PC-3 (cell line): ENCODE measurements around the gene AUTS2. TPM values are rescaled to one million over a fixed set of nuclear protein-coding genes. Genes with fewer than 3 reads are reported as not detected.

Source experiments
- ATAC-seq: fragments of 200-7000 bp; cut with Tn5 transposase; 2 replicates; pipeline ENCODE4 v1.9.1; 2020; ENCODE audit warnings: mild to moderate bottlenecking, moderate library complexity
- BruUV-seq: library from RNA; stranded (reverse); fragments of 400-500 nt; replicated peaks from 2 replicates; lab custom pipeline; 2021; lab: Mats Ljungman, UMichigan
- CTCF ChIA-PET: fragments of 300-600 bp; sonication (Branson Sonifier 250); formaldehyde crosslinking; loops from one replicate; lab custom pipeline; 2022; ENCODE audit warnings: antibody characterized with exemption; lab: Charles Lee
- POLR2A ChIA-PET: fragments of 300-600 bp; sonication (Branson Sonifier 250); formaldehyde crosslinking; loops from one replicate; lab custom pipeline; 2022; ENCODE audit warnings: antibody characterized with exemption; ENCODE audit not compliant: unreplicated experiment; lab: Charles Lee
- DNase-seq: peaks from one replicate; pipeline ENCODE4 v3.0.0-alpha.2; 2015
- H2AFZ ChIP-seq: fragments of 300-600 bp; sonication (generic); 2 replicates; pipeline ENCODE4 v1.6.0; 2016; ENCODE audit warnings: antibody characterized with exemption, low read length
- H3F3A ChIP-seq: fragments of 300-600 bp; sonication (generic); one replicate; pipeline ENCODE4 v1.6.0; 2017; ENCODE audit warnings: antibody characterized with exemption, low read length, control low read depth, mild to moderate bottlenecking; ENCODE audit not compliant: unreplicated experiment
- H3K27ac ChIP-seq: fragments of 300-600 bp; sonication (generic); 2 replicates; pipeline ENCODE4 v1.5.1; 2016; ENCODE audit warnings: mild to moderate bottlenecking, low read length
- H3K27me3 ChIP-seq: fragments of 300-600 bp; sonication (generic); 2 replicates; pipeline ENCODE4 v1.6.1; 2016; ENCODE audit warnings: low read length, mixed read lengths
- H3K36me3 ChIP-seq: fragments of 300-600 bp; sonication (generic); 2 replicates; pipeline ENCODE4 v1.6.1; 2016; ENCODE audit warnings: low read depth, mixed run types, low read length, mixed read lengths
- H3K4me1 ChIP-seq: fragments of 300-600 bp; sonication (generic); 2 replicates; pipeline ENCODE4 v1.5.1; 2016; ENCODE audit warnings: low read length; ENCODE audit not compliant: insufficient read depth
- H3K4me2 ChIP-seq: fragments of 300-600 bp; sonication (generic); 2 replicates; pipeline ENCODE4 v1.6.0; 2016; ENCODE audit warnings: low read length
- H3K4me3 ChIP-seq: fragments of 300-600 bp; sonication (generic); 2 replicates; pipeline ENCODE4 v1.5.1; 2016; ENCODE audit warnings: mild to moderate bottlenecking, low read length, mixed read lengths
- H3K79me2 ChIP-seq: fragments of 300-600 bp; sonication (generic); 2 replicates; pipeline ENCODE4 v1.6.1; 2017; ENCODE audit warnings: low read length, mixed read lengths
- H3K9ac ChIP-seq: fragments of 300-600 bp; sonication (generic); 2 replicates; pipeline ENCODE4 v1.6.0; 2016; ENCODE audit warnings: mild to moderate bottlenecking, low read length
- H3K9me2 ChIP-seq: fragments of 300-600 bp; sonication (generic); replicated peaks from 2 replicates; pipeline ENCODE4 v1.6.1; 2016; ENCODE audit warnings: mixed run types, low read length, mixed read lengths
- H3K9me3 ChIP-seq: fragments of 300-600 bp; sonication (generic); 2 replicates; pipeline ENCODE4 v1.6.1; 2016; ENCODE audit warnings: low read length, mixed read lengths
- H4K20me1 ChIP-seq: fragments of 300-600 bp; sonication (generic); 2 replicates; pipeline ENCODE4 v1.6.1; 2016; ENCODE audit warnings: low read length, mixed read lengths
- EZH2 ChIP-seq: fragments of 300-600 bp; sonication (generic); IDR thresholded peaks from one replicate; pipeline ENCODE4 v1.6.1; 2017; ENCODE audit warnings: antibody characterized with exemption, mild to moderate bottlenecking, low read length; ENCODE audit not compliant: unreplicated experiment
- EZH2phosphoT487 ChIP-seq: fragments of 300-600 bp; sonication (generic); IDR thresholded peaks from 2 replicates; pipeline ENCODE4 v1.6.1; 2018; ENCODE audit warnings: mild to moderate bottlenecking, antibody characterized with exemption, low read length, borderline replicate concordance
- intact Hi-C: fragments of 100-400 bp; cut with micrococcal nuclease; formaldehyde crosslinking; loops from 2 replicates; pipeline ENCODE4 v1.9.0; 2023
- total RNA-seq: library from RNA; depleted of rRNA; stranded (reverse); fragments of >200 nt; gene quantifications from 2 replicates; pipeline ENCODE4 v1.2.3, GENCODE V29; 2014
- TF ChIP-seq, protein P1 (sequence below): fragments of 300-600 bp; sonication (generic); conservative IDR thresholded peaks from 2 replicates; pipeline ENCODE4 v1.5.1; 2017; ENCODE audit warnings: antibody characterized with exemption, low read depth, mild to moderate bottlenecking, low read length

The AUTS2 gene
- total RNA-seq, 1 experiment from 2014 or later, result not detected

DNA sequence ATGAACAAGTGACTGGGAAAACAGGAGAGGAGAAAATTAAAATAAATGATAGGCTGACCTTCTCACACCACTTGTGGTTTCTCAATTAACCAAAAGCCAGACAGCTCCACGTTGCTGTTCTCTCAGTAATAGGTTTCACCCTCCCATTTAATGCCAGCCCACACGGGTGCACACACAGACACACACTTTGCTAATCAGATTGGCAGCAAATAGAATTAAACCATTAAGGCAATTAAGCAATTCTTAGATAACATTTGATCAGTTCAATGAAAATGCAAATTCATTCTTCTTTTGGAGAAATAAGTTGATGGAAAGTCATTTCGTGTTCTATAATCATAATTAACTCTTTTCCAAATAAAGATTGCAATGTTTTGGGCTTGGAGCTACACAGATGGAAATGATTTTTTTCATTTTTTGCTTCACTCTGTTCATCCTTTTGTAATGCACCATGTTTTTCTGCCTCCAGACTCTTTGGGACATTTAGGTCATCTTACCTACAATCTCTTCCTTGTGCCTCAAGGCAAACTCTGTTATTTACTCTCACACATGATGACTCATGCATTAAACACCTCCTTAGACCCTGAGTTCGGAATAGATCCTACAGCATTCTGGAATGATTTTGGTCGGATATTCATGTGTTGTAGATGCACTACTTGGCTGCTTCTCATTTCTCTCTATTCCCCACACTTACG, 700.7 kb downstream of the AUTS2 start:
- Histone ChIP-seq H3K27ac (no peak overlapping the region), H3K4me2 (no peak overlapping the region), H3K9me3 (no peaks in the 10 kb centered on the region), H3K27me3 (no peaks in the 10 kb centered on the region), H3K4me3 (no peak overlapping the region), H3K9me2 (no peaks in the 10 kb centered on the region), H2AFZ (no peak overlapping the region), H4K20me1 (no peaks in the 10 kb centered on the region), H3K9ac (no peak overlapping the region), H3K36me3 (no peaks in the 10 kb centered on the region), H3F3A (no peaks in the 10 kb centered on the region), H3K79me2 (no peaks in the 10 kb centered on the region), H3K4me1 (no peaks in the 10 kb centered on the region)
- no TSS peak for BruUV-seq
- ATAC-seq (no peak), DNase-seq (no peak)
- ChIA-PET POLR2A (no interaction called here), CTCF (no interaction called here)
- intact Hi-C loops, result no loop called here
- TF ChIP-seq, protein P1, sequence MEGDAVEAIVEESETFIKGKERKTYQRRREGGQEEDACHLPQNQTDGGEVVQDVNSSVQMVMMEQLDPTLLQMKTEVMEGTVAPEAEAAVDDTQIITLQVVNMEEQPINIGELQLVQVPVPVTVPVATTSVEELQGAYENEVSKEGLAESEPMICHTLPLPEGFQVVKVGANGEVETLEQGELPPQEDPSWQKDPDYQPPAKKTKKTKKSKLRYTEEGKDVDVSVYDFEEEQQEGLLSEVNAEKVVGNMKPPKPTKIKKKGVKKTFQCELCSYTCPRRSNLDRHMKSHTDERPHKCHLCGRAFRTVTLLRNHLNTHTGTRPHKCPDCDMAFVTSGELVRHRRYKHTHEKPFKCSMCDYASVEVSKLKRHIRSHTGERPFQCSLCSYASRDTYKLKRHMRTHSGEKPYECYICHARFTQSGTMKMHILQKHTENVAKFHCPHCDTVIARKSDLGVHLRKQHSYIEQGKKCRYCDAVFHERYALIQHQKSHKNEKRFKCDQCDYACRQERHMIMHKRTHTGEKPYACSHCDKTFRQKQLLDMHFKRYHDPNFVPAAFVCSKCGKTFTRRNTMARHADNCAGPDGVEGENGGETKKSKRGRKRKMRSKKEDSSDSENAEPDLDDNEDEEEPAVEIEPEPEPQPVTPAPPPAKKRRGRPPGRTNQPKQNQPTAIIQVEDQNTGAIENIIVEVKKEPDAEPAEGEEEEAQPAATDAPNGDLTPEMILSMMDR, result no peak
- no peak for TF ChIP-seq EZH2phosphoT487
- TF ChIP-seq EZH2, result no peak

DNA sequence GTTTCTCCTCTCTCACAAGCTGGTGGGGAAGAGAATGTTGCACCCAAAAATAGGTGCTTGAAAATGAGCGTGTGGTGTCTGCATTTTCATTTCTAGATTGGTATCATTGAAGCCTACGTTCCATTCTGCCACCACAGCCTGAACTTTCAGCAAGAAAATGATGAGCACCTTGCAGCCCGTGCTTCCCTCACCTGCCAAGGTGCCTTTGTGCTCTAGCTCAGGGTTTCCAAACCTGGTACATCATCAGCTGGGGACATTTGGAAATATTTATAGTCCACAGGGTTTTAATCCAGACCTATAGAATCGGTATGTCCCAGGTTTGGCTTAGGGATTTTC, 701.2 kb downstream of the AUTS2 start:
- intact Hi-C loops, result no loop called here
- no peak overlapping the region for H2AFZ ChIP-seq
- no peaks in the 10 kb centered on the region for H3K36me3 ChIP-seq
- no peak overlapping the region for H3K27ac ChIP-seq
- no peak for ATAC-seq
- no peak overlapping the region for H3K4me3 ChIP-seq
- H3K9me2 ChIP-seq, result no peaks in the 10 kb centered on the region
- ChIA-PET CTCF (no interaction called here), POLR2A (no interaction called here)
- no peak for DNase-seq
- H3K4me1 ChIP-seq, result no peaks in the 10 kb centered on the region
- H3K27me3 ChIP-seq, result no peaks in the 10 kb centered on the region
- no peaks in the 10 kb centered on the region for H3K9me3 ChIP-seq
- no peaks in the 10 kb centered on the region for H3K79me2 ChIP-seq
- H3K9ac ChIP-seq, result no peak overlapping the region
- TF ChIP-seq EZH2phosphoT487 (no peak), EZH2 (no peak)
- TF ChIP-seq, protein P1, result no peak
- no TSS peak for BruUV-seq
- H4K20me1 ChIP-seq, result no peaks in the 10 kb centered on the region
- H3K4me2 ChIP-seq, result no peak overlapping the region
- no peaks in the 10 kb centered on the region for H3F3A ChIP-seq

DNA sequence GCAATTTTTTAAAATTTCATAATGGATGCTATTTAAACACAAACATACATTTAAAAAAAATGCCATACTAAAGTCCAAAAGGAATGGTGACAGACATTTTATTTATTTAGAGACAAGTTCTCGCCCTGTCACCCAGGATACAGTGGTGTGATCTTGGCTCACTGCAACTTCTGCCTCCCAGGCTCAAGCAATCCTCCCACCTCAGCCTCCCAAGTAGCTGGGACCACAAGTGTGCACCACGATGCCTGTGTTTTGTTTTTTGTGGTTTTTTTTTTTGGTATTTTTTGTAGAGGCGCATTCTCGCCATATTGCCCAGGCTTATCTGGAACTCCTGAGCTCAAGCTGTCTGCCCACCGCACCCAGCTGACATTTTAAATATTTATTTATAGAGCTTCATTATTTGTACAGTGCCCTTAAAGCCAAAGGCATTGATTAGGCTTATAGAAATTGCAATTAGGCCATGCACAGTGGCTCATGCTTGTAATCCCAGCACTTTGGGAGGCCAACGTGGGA, 703.5 kb downstream of the AUTS2 start:
- no peak for ATAC-seq
- BruUV-seq, result no TSS peak
- Histone ChIP-seq H3K79me2 (no peaks in the 10 kb centered on the region), H3K4me2 (no peak overlapping the region), H3K36me3 (no peaks in the 10 kb centered on the region), H3K9me2 (no peaks in the 10 kb centered on the region), H3K27ac (no peak overlapping the region), H3F3A (no peaks in the 10 kb centered on the region), H4K20me1 (no peaks in the 10 kb centered on the region), H3K9me3 (peaks cover 10% of the 10 kb centered on the region; the same call in 1 of the 2 replicates), H3K9ac (no peak overlapping the region), H3K4me1 (no peaks in the 10 kb centered on the region), H2AFZ (no peak overlapping the region), H3K4me3 (no peak overlapping the region), H3K27me3 (no peaks in the 10 kb centered on the region)
- ChIA-PET CTCF (no interaction called here), POLR2A (no interaction called here)
- TF ChIP-seq EZH2 (no peak), EZH2phosphoT487 (no peak)
- TF ChIP-seq, protein P1, result no peak
- intact Hi-C loops, result no loop called here
- DNase-seq, result no peak
